GM18867 (cell line): Measurements from ENCODE around the gene CLCN7.

Experiments
- ATAC-seq: cut with Tn5 transposase; IDR thresholded peaks from one replicate; pipeline ENCODE4 v1.9.1; 2021; ENCODE audit warnings: mild to moderate bottlenecking, moderate library complexity; ENCODE audit not compliant: unreplicated experiment

The CLCN7 gene

GRCh38 chr16:1407753-1408152, 67.1 kb downstream of the CLCN7 start:
- no peak for ATAC-seq

GRCh38 chr16:1403733-1404132, 71.1 kb downstream of the CLCN7 start:
- ATAC-seq = no peak

GRCh38 chr16:1403036-1403435, 71.8 kb downstream of the CLCN7 start:
- ATAC-seq = no peak

GRCh38 chr16:1401758-1402154, 73.1 kb downstream of the CLCN7 start:
- ATAC-seq = no peak

- ATAC-seq = no peak
Measured at GRCh38 chr16:1401061-1401757, 73.6 kb downstream of the CLCN7 start.

GRCh38 chr16:1398826-1399581, 75.8 kb downstream of the CLCN7 start:
- ATAC-seq = no peak

GRCh38 chr16:1398351-1398750, 76.5 kb downstream of the CLCN7 start:
- ATAC-seq = no peak

GRCh38 chr16:1397779-1398178, 77.0 kb downstream of the CLCN7 start:
- no peak for ATAC-seq

- no peak for ATAC-seq
Measured at GRCh38 chr16:1395444-1396031, 79.3 kb downstream of the CLCN7 start.
